Adipocyte (in vitro differentiated cells): Measurements from ENCODE around the gene VPS25.

Experiments used
- DNase-seq: peaks from one replicate; pipeline ENCODE4 v3.0.0-alpha.2; 2015; ENCODE audit warnings: low read depth
- H3K27me3 ChIP-seq: replicated peaks from 2 replicates; pipeline ENCODE4 v1.7.0; 2013; ENCODE audit warnings: mild to moderate bottlenecking, low read length, moderate library complexity; ENCODE audit not compliant: control insufficient read depth, insufficient read depth
- H3K36me3 ChIP-seq: 2 replicates; pipeline ENCODE4 v1.7.0; 2013; ENCODE audit warnings: low read length, mild to moderate bottlenecking, moderate library complexity; ENCODE audit not compliant: control insufficient read depth, insufficient read depth, severe bottlenecking
- H3K4me1 ChIP-seq: 2 replicates; pipeline ENCODE4 v1.7.0; 2013; ENCODE audit warnings: mild to moderate bottlenecking, low read length, moderate library complexity; ENCODE audit not compliant: control insufficient read depth, insufficient read depth
- H3K4me3 ChIP-seq: 2 replicates; pipeline ENCODE4 v1.7.0; 2013; ENCODE audit warnings: mild to moderate bottlenecking, low read length, moderate library complexity
- H3K9ac ChIP-seq: 2 replicates; pipeline ENCODE4 v1.7.0; 2013; ENCODE audit warnings: mild to moderate bottlenecking, low read length, moderate library complexity
- H3K9me3 ChIP-seq: 2 replicates; pipeline ENCODE4 v1.7.0; 2013; ENCODE audit warnings: mild to moderate bottlenecking, low read length, moderate library complexity; ENCODE audit not compliant: control insufficient read depth

VPS25 gene

GRCh38 chr17:42798383-42799380 is 25.4 kb downstream of the VPS25 start, which contains the start of the genes CNTD1 and COA3:
Gene CNTD1 (plus strand): TSS chr17:42798861. CDS start chr17:42799068, 207 bp downstream.
Gene COA3 (minus strand): TSS chr17:42798704. CDS start chr17:42798681, 23 bp downstream.
- peaks cover 27% of the 10 kb centered on the region for H3K4me1 ChIP-seq
- H3K36me3 ChIP-seq: peaks cover 3% of the 10 kb centered on the region
- H3K9me3 ChIP-seq: no peaks in the 10 kb centered on the region
- peak within 1 kb of the TSS; percentile 96 for H3K4me3 ChIP-seq
- H3K27me3 ChIP-seq: no peaks in the 10 kb centered on the region
- peak; percentile 96 for DNase-seq
- H3K9ac ChIP-seq: peak within 1 kb of the TSS; percentile 98

GRCh38 chr17:42803074-42803883 is 30.0 kb downstream of the VPS25 start:
- DNase-seq: no peak
- Histone ChIP-seq H3K36me3 (no peaks in the 10 kb centered on the region), H3K9me3 (no peaks in the 10 kb centered on the region), H3K4me1 (peaks cover 6% of the 10 kb centered on the region), H3K4me3 (no peak overlapping the region), H3K9ac (no peak overlapping the region), H3K27me3 (no peaks in the 10 kb centered on the region)

GRCh38 chr17:42804918-42805367 is 31.7 kb downstream of the VPS25 start:
- Histone ChIP-seq H3K4me3 (no peak overlapping the region), H3K9ac (no peak overlapping the region), H3K9me3 (no peaks in the 10 kb centered on the region), H3K36me3 (peaks cover under 1% of the 10 kb centered on the region), H3K4me1 (peaks cover 18% of the 10 kb centered on the region), H3K27me3 (no peaks in the 10 kb centered on the region)
- DNase-seq: no peak

DNA sequence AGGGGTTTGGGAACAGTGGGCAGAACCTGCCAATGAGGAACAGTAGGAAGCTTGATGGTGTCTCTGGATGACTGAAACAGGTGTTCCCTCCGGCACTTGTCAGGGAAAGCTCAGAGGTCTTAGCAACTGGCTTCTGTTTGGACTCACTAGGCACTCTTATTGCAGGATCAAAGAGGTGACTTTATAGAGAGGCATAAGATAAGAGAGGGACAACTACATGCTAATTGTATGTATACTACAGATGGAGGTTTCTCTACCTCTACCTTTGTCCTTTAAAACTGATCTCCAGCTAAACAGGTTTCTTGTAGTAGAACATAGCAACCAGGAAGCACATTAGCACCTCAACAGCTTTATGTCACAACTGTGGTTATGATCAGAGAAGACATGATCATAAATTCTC is 33.0 kb downstream of the VPS25 start:
- Histone ChIP-seq H3K27me3 (no peaks in the 10 kb centered on the region), H3K9ac (no peak overlapping the region), H3K4me3 (no peak overlapping the region), H3K36me3 (peaks cover 14% of the 10 kb centered on the region), H3K9me3 (no peaks in the 10 kb centered on the region), H3K4me1 (peaks cover 18% of the 10 kb centered on the region)
- no peak for DNase-seq

GRCh38 chr17:42809250-42809649 is 36.0 kb downstream of the VPS25 start:
- Histone ChIP-seq H3K36me3 (peaks cover 33% of the 10 kb centered on the region), H3K9ac (no peak overlapping the region), H3K4me3 (no peak overlapping the region), H3K9me3 (no peaks in the 10 kb centered on the region), H3K27me3 (no peaks in the 10 kb centered on the region), H3K4me1 (peaks cover 20% of the 10 kb centered on the region)
- DNase-seq: peak; percentile 82

DNA sequence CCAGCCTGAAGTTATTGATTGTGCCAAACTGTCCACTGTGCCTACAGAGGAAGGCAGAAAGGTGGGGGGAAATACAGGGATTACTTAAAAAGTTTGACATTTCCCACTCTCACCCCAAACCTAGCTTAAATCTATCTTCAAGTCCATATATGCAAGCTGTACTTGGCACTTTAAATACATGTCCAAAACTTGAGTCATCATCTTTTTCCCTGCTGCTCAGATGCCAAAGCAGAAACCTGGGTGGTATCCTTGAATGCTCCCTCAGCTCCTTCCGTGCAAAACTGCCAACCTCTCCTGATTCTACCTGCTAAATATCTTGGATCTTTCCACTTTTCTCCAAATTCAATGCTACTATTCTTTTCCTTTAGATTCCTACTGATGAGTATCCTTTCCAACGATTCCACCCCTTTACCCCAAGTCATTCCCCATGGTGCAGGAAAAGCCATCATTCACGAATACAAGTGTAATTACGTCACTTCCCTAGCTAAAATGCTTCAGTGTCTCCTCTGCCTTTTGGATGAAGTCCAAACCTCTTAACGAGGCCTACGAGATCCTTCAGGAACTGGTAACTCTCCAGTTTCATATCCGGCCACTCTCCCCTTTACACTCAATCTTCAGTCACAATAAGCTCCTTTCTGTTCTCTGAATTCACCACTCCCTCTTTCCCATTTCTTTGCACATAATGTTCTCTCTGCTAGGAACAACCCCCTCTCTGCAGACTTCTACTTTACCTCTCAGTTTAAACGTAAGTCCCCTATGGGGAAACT is 41.6 kb downstream of the VPS25 start:
- peak overlapping the region; percentile 56 for H3K9ac ChIP-seq
- H3K9me3 ChIP-seq: no peaks in the 10 kb centered on the region
- H3K4me3 ChIP-seq: peak overlapping the region; percentile 32
- no peaks in the 10 kb centered on the region for H3K27me3 ChIP-seq
- DNase-seq: no peak
- H3K36me3 ChIP-seq: peaks cover 80% of the 10 kb centered on the region
- peaks cover 21% of the 10 kb centered on the region for H3K4me1 ChIP-seq

DNA sequence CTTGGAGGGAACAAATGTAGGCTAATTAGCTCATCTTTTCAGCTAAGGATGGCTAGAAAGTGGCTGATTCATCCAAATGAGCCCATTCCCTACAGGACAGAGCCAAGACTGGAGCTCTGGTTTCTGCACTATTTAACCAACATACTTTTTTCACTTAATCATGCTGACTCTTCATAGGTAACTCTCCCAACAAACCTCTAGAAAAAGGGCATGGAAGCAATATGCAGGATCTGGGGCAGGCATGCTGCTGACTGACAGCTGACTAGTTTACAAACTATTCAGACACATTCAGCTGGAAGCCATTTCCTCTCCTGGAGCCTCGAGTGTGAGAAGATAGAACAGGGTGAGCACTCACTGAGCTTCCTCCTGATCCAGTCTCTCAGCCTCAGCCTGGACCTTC is 44.6 kb downstream of the VPS25 start:
- H3K9ac ChIP-seq: no peak overlapping the region
- no peaks in the 10 kb centered on the region for H3K27me3 ChIP-seq
- no peak for DNase-seq
- H3K9me3 ChIP-seq: no peaks in the 10 kb centered on the region
- no peak overlapping the region for H3K4me3 ChIP-seq
- H3K36me3 ChIP-seq: peaks cover 79% of the 10 kb centered on the region
- peaks cover 23% of the 10 kb centered on the region for H3K4me1 ChIP-seq

GRCh38 chr17:42818379-42818778 is 45.1 kb downstream of the VPS25 start:
- H3K9me3 ChIP-seq: no peaks in the 10 kb centered on the region
- peaks cover 28% of the 10 kb centered on the region for H3K4me1 ChIP-seq
- no peak overlapping the region for H3K9ac ChIP-seq
- H3K36me3 ChIP-seq: peaks cover 76% of the 10 kb centered on the region
- DNase-seq: no peak
- H3K4me3 ChIP-seq: no peak overlapping the region
- H3K27me3 ChIP-seq: no peaks in the 10 kb centered on the region

- peaks cover 21% of the 10 kb centered on the region for H3K4me1 ChIP-seq
- H3K36me3 ChIP-seq: peaks cover 65% of the 10 kb centered on the region
- no peak overlapping the region for H3K4me3 ChIP-seq
- no peaks in the 10 kb centered on the region for H3K9me3 ChIP-seq
- peak; percentile 83 for DNase-seq
- no peaks in the 10 kb centered on the region for H3K27me3 ChIP-seq
- H3K9ac ChIP-seq: no peak overlapping the region
These were observed 46.8 kb downstream of the VPS25 start for GRCh38 chr17:42819939-42820535.

- DNase-seq: no peak
- H3K9me3 ChIP-seq: no peaks in the 10 kb centered on the region
- peaks cover 10% of the 10 kb centered on the region for H3K4me1 ChIP-seq
- no peak overlapping the region for H3K9ac ChIP-seq
- peaks cover 54% of the 10 kb centered on the region for H3K36me3 ChIP-seq
- no peak overlapping the region for H3K4me3 ChIP-seq
- H3K27me3 ChIP-seq: no peaks in the 10 kb centered on the region
These were observed 47.9 kb downstream of the VPS25 start for GRCh38 chr17:42821176-42821575.
